ENCODE measurements around the gene COL23A1.

The COL23A1 gene

DNA sequence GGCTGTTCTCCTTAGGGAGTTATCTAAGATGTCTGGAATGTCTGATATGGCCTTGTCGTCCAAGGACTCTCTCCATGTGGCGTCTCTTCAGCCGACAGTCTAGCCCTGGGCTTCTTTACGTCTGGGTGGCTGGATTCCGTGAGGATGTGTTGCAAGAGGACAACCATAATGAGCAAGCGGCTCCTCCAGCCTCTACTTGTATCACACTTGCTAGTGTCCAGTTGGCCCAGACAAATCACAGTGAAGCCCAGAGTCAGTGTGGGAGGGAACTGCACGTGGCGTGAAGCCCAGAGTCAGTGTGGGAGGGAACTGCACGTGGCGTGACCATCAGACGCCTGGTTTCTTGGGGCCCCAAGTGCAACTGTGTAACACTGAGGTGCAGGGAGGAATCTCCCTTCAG lies 61.1 kb downstream of the COL23A1 start:
- Mint-ChIP-seq H3K27me3 (peaks cover 5 to 21% of the 10 kb centered on the region in 2 donors), H3K9me3 (no peaks in the 10 kb centered on the region)

DNA sequence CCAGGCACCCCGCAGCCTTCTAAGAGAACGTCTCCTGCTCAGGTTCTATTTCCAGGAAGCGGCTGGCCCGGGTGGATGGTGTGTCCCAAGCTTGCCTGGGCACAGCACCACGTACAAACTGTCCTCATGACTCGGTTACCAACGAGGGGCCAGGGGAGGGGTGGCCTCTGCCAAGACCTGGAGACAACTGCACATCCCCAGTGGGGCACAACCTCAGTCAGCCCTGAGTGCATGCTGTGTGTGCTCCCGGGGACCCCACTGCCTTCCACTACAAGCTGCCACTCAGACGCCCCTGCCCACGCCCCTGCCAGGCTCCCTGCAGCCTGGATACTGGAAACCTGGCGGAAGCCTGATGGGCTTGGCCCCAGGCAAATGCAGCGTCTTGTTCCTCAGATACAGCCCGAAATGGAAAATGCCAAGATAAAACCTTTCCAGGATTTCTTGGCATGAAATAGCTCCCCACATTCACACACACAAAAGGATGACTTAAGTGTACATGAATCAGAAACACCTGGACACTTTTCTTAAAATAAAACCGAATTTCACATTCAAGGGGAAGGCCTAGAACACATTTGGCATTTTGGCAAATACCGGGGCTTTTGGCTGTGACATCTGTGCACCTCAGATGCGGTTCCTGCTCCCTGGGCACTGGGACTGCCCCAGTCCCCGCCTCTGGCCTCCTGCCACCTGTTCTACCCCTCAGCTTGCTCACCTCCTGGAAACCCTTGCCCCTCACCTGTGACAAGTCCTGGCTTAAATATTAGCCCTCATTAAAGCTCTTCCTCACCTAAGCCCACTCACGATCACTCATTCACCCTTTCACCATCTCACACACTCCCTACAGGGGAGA lies 62.5 kb downstream of the COL23A1 start:
- Mint-ChIP-seq H3K4me1 (ENCODE audit: low read depth in 2 of 2) (peaks cover 1 to 3% of the 10 kb centered on the region in 2 donors), H3K27me3 (peaks cover 0 to 12% of the 10 kb centered on the region in 2 donors), H3K27ac (peak overlapping the region in 1 of 2 donors; percentile 16), H3K4me3 (no peak overlapping the region), H3K9me3 (no peaks in the 10 kb centered on the region), H3K36me3 (ENCODE audit: insufficient read depth) (no peaks in the 10 kb centered on the region)
- DNase-seq (no peak), ATAC-seq (replicated peaks) (no peak)

More for the DNA sequence above, 61.1 kb downstream of the COL23A1 start:
- ATAC-seq (replicated peaks) (no peak), DNase-seq (no peak)
- Mint-ChIP-seq H3K4me1 (ENCODE audit: low read depth in 2 of 2) (peaks cover 1 to 4% of the 10 kb centered on the region in 2 donors), H3K27ac (no peak overlapping the region), H3K36me3 (ENCODE audit: insufficient read depth) (no peaks in the 10 kb centered on the region), H3K4me3 (no peak overlapping the region)

- no peaks in the 10 kb centered on the region for H3K36me3 Mint-ChIP-seq (ENCODE audit: insufficient read depth)
- ATAC-seq (replicated peaks): no peak
These were observed 63.3 kb downstream of the COL23A1 start for GRCh38 chr5:178526773-178527457.

DNA sequence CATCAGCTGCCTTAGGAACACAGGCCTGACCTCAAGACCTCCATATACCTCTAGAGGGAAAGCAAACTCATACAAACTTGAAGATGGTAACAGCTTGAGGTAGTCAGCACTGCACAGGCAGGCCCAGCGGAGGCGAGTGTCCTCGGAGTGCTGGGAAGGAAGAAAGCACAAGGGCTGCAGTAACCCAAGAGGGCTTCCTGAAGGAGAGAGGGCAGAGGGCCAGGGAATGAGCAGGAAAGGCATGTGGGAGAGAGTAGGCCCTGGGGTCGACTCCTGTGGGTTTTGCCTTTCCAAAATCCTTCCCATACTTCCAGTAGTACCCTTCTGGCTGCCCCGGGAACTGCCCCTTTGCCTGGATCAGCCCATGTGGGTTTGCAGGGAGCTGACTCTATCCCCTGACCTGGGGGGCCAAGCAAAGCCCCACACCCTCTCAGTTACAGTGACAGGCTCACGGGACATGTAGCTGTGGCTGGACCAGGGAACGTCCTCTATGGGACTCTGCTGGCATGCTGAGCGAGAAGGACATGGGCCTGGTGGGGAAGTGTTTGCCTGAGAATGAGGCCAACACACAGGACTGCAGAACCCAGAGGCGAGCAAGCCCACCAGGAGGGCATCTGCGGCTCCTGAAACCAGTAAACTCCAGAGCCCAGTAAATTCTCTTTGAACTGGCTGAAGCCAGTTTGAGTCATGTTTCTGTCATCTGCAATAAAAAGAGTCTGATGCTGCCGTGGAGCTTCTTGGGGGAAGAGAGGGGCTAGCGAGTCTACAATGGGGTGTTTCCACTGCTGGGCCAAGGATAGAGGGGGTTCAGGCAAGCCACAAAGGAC lies 64.1 kb downstream of the COL23A1 start:
- Mint-ChIP-seq H3K4me1 (ENCODE audit: low read depth in 2 of 2) (no peaks in the 10 kb centered on the region), H3K27ac (no peak overlapping the region), H3K9me3 (no peaks in the 10 kb centered on the region), H3K27me3 (no peaks in the 10 kb centered on the region), H3K36me3 (ENCODE audit: insufficient read depth) (no peaks in the 10 kb centered on the region), H3K4me3 (no peak overlapping the region)
- DNase-seq: no peak
- ATAC-seq (replicated peaks): no peak

More at GRCh38 chr5:178526773-178527457, 63.3 kb downstream of the COL23A1 start:
- Mint-ChIP-seq H3K4me3 (no peak overlapping the region), H3K27ac (no peak overlapping the region), H3K27me3 (peaks cover 0 to 4% of the 10 kb centered on the region in 2 donors), H3K4me1 (ENCODE audit: low read depth in 2 of 2) (no peaks in the 10 kb centered on the region), H3K9me3 (no peaks in the 10 kb centered on the region)
- DNase-seq: no peak

DNA sequence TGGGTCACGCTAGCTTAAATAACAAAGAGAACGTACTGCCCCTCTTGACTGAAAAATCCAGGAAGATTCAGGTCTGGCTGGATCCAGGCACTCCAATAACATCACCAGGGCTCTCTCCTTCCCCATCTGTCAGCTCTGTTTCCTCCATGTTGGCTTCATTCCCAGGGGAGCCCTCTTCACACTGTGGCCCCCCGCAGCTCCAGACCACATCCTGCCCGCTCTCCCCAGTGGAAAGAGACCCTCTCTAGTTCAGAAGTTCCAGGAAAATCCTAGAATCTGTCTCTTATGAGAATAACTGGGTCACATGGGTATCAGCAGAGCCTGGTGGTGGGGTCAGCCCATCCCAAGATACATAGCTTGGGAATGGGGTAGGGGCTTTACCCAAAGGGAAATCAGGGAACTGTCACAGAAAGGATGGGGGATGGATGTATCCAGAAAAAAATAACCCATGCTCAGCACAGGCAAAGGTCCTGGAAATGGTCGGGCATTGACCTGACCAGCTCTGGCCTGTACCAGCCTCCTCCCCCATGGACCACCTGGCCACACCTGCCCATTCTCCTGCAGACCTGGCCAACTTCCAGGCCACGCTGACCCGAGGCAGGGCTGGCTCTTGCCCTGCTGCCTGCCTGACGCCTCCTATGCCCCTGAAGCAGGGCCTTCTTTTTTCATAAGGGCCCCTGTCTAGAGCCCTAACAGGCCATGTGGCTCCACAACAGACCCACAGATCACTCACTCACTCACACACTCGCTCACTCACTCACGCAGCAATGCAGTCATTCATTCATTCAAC lies 65.9 kb downstream of the COL23A1 start:
- ATAC-seq (replicated peaks) (no peak), DNase-seq (no peak)
- Mint-ChIP-seq H3K9me3 (no peaks in the 10 kb centered on the region), H3K4me3 (no peak overlapping the region), H3K36me3 (ENCODE audit: insufficient read depth) (no peaks in the 10 kb centered on the region), H3K27ac (peak overlapping the region in 1 of 2 donors; percentile 4), H3K27me3 (peaks cover 9 to 11% of the 10 kb centered on the region in 2 donors), H3K4me1 (ENCODE audit: low read depth in 2 of 2) (no peaks in the 10 kb centered on the region)

GRCh38 chr5:178522361-178522760 lies 67.8 kb downstream of the COL23A1 start:
- Mint-ChIP-seq H3K9me3 (no peaks in the 10 kb centered on the region), H3K36me3 (ENCODE audit: insufficient read depth) (no peaks in the 10 kb centered on the region), H3K4me1 (ENCODE audit: low read depth in 2 of 2) (no peaks in the 10 kb centered on the region), H3K4me3 (no peak overlapping the region), H3K27ac (no peak overlapping the region), H3K27me3 (peaks cover 9 to 12% of the 10 kb centered on the region in 2 donors)
- no peak for DNase-seq
- no peak for ATAC-seq (replicated peaks)

DNA sequence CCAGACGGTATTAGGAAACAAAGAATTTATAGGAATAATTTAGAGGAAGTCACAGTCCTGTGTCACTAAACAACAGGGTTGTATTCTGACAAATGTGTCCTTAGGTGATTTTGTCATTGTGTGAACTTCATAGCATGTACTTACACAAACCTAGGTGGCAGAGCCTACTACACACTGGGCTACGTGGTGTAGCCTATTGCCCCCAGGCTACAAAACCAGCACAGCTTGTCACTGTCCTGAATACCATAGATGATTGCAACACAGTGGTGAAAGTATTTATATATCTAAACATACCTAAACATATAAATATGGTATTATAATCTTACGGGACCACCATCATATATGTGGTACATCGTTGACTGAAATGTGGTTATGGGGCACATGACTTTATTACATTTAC lies 69.3 kb downstream of the COL23A1 start:
- Mint-ChIP-seq H3K4me1 (ENCODE audit: low read depth in 2 of 2) (no peaks in the 10 kb centered on the region), H3K36me3 (ENCODE audit: insufficient read depth) (no peaks in the 10 kb centered on the region), H3K27me3 (peaks cover 19 to 24% of the 10 kb centered on the region in 2 donors), H3K27ac (no peak overlapping the region), H3K4me3 (no peak overlapping the region), H3K9me3 (no peaks in the 10 kb centered on the region)
- no peak for DNase-seq
- no peak for ATAC-seq (replicated peaks)

DNA sequence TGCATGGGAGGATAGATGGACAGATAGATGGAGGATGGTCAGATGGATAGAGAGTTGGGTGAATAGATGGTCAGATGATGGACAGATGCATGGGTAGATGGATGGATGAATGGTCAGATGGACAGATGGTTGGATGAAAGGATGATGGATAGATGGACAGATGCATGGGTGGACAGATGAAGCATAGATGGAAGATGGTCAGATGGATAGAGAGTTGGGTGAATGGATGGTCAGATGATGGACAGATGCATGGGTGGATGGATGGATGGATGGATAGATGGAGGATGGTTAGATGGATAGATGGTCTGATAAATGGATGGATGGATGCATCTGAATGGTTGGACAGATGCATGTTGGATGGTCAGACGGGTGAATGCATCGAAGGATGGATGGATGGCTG lies 70.4 kb downstream of the COL23A1 start:
- Mint-ChIP-seq H3K27me3 (peaks cover 26 to 33% of the 10 kb centered on the region in 2 donors), H3K36me3 (ENCODE audit: insufficient read depth) (no peaks in the 10 kb centered on the region), H3K4me3 (no peak overlapping the region), H3K4me1 (ENCODE audit: low read depth in 2 of 2) (no peaks in the 10 kb centered on the region), H3K27ac (no peak overlapping the region), H3K9me3 (no peaks in the 10 kb centered on the region)
- no peak for ATAC-seq (replicated peaks)
- no peak for DNase-seq

- no peak for DNase-seq
- no peaks in the 10 kb centered on the region for H3K36me3 Mint-ChIP-seq (ENCODE audit: insufficient read depth)
- no peaks in the 10 kb centered on the region for H3K9me3 Mint-ChIP-seq
- no peak for ATAC-seq (replicated peaks)
- no peak overlapping the region for H3K4me3 Mint-ChIP-seq
- H3K4me1 Mint-ChIP-seq (ENCODE audit: low read depth in 2 of 2): no peaks in the 10 kb centered on the region
- no peak overlapping the region for H3K27ac Mint-ChIP-seq
- peaks cover 31 to 40% of the 10 kb centered on the region in 2 donors for H3K27me3 Mint-ChIP-seq
These were observed 71.0 kb downstream of the COL23A1 start for GRCh38 chr5:178519155-178519554.

DNA sequence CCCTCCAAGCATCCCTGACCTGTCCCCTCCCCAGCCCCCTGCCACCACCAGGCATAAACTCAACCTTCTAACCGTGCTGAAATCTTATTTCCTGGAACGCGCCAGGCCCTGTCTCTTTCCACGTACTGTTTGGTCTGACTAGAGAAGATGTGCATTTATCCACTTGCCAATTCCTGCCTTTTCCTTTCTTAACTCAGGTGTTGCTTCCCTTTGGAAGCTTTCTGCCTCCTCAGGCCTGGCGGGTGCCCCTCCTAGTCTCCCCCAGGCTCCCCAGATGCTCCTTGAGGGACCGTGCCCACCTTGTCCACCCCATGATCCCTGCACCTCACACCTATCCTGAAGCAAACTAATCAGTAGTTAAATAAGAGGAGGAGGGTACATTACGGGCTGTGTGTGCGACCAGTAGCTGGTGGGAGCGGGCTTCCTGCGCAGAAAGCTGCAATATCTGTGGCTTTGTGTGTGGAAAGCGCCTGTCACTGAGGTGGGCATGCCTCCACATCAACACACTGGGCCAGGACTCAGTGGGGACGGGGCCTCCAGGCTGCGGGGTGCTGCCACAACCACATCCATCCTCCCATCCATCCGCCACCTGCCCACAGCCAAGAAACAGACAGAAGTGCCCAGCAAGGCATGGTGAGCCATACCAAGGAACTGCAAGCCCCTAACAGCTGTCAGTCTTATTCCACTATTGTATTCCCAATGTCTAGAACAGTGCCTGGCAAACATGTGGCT lies 73.5 kb downstream of the COL23A1 start:
- Mint-ChIP-seq H3K4me3 (no peak overlapping the region), H3K9me3 (no peaks in the 10 kb centered on the region), H3K27me3 (peaks cover 36 to 63% of the 10 kb centered on the region in 2 donors), H3K36me3 (ENCODE audit: insufficient read depth) (no peaks in the 10 kb centered on the region), H3K4me1 (ENCODE audit: low read depth in 2 of 2) (no peaks in the 10 kb centered on the region), H3K27ac (peak overlapping the region in 1 of 2 donors; percentile 14)
- ATAC-seq (replicated peaks): no peak
- no peak for DNase-seq

GRCh38 chr5:178515776-178516503 lies 74.3 kb downstream of the COL23A1 start:
- Mint-ChIP-seq H3K9me3 (no peaks in the 10 kb centered on the region), H3K36me3 (ENCODE audit: insufficient read depth) (no peaks in the 10 kb centered on the region), H3K27me3 (peaks cover 36 to 66% of the 10 kb centered on the region in 2 donors), H3K27ac (peak overlapping the region in 1 of 2 donors; percentile 14), H3K4me1 (ENCODE audit: low read depth in 2 of 2) (no peaks in the 10 kb centered on the region), H3K4me3 (no peak overlapping the region)
- no peak for ATAC-seq (replicated peaks)
- DNase-seq: no peak

Data from effector memory CD8-positive, alpha-beta T cell (primary cell).